Muscle layer of colon (tissue), 2 donors: Measurements from ENCODE around the gene ACSF2.
"Not testable (repeated sequence)": the region's sequence is repeated elsewhere in the genome, so short reads cannot be mapped to it uniquely, and the experiment has no call there.

Experiments
- H3K27ac ChIP-seq: one replicate; pipeline ENCODE4 v1.7.0; 2013; ENCODE audit warnings: low read depth, mild to moderate bottlenecking, low read length, moderate library complexity
- H3K27me3 ChIP-seq, 2 donors: one replicate each; pipeline ENCODE4 v1.7.0; 2013; ENCODE audit warnings: low read length in 2 of 2, mild to moderate bottlenecking in 2 of 2; ENCODE audit not compliant: insufficient read depth in 2 of 2, control insufficient read depth in 1 of 2
- H3K36me3 ChIP-seq: one replicate; pipeline ENCODE4 v1.7.0; 2013; ENCODE audit warnings: mild to moderate bottlenecking, low read length; ENCODE audit not compliant: insufficient read depth
- H3K4me1 ChIP-seq: one replicate; pipeline ENCODE4 v1.7.0; 2013; ENCODE audit warnings: mild to moderate bottlenecking, low read length; ENCODE audit not compliant: insufficient read depth
- H3K4me3 ChIP-seq, 2 donors: one replicate each; pipeline ENCODE4 v1.7.0; 2013; ENCODE audit warnings: low read length in 2 of 2, low read depth in 1 of 2, mild to moderate bottlenecking in 1 of 2, moderate library complexity in 1 of 2
- H3K9ac ChIP-seq: one replicate; pipeline ENCODE4 v1.7.0; 2013; ENCODE audit warnings: low read length
- H3K9me3 ChIP-seq: one replicate; pipeline ENCODE4 v1.7.0; 2013; ENCODE audit warnings: mild to moderate bottlenecking, low read length
- donor health status: abdominal sarcoma.
- donor health status: Adenocarcinoma of cecum.

Gene ACSF2

GRCh38 chr17:50468304-50469207 lies 42.5 kb downstream of the ACSF2 start, which contains the start of gene CHAD:
TSS of gene CHAD (minus strand) at chr17:50468880. CDS start at chr17:50468813, 67 bp downstream.
- Histone ChIP-seq H3K9me3 (no peaks in the 10 kb centered on the region), H3K4me3 (peak within 1 kb of the TSS in 1 of 2 donors; percentile 7), H3K27ac (no peak within 1 kb of the TSS), H3K27me3 (peaks cover 11 to 17% of the 10 kb centered on the region in 2 donors), H3K4me1 (peaks cover 9% of the 10 kb centered on the region), H3K36me3 (no peaks in the 10 kb centered on the region), H3K9ac (no peak within 1 kb of the TSS)

DNA sequence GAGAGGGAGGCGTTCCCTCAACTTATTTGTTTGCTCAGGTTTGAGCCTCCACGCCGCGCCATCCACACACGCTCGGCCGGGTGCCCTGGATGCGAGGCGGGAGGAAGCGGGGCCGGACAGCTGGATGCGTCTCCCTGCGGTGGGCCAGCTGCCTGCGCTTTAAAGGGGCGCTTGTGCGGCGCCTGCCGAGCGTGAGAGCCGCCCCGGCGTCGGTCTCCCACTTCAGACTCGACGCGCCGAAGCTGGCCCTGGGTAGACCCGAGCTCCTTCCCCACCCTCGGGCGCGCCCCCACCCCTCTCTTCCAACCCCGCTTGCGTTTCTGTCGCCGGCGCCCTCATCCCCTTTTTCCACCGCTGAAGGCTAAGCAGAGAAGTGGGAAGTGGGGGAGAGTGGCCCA lies 43.2 kb downstream of the ACSF2 start:
- H3K27me3 ChIP-seq = peaks cover 11 to 17% of the 10 kb centered on the region in 2 donors
- no peak overlapping the region for H3K4me3 ChIP-seq
- peaks cover 9% of the 10 kb centered on the region for H3K4me1 ChIP-seq
- H3K36me3 ChIP-seq = no peaks in the 10 kb centered on the region
- no peak overlapping the region for H3K27ac ChIP-seq
- H3K9me3 ChIP-seq = no peaks in the 10 kb centered on the region
- H3K9ac ChIP-seq = no peak overlapping the region

GRCh38 chr17:50469671-50470305 lies 43.8 kb downstream of the ACSF2 start:
- H3K9ac ChIP-seq = no peak overlapping the region
- H3K27ac ChIP-seq = no peak overlapping the region
- peaks cover 11 to 17% of the 10 kb centered on the region in 2 donors for H3K27me3 ChIP-seq
- no peaks in the 10 kb centered on the region for H3K9me3 ChIP-seq
- H3K4me3 ChIP-seq = no peak overlapping the region
- H3K36me3 ChIP-seq = no peaks in the 10 kb centered on the region
- H3K4me1 ChIP-seq = peaks cover 9% of the 10 kb centered on the region

GRCh38 chr17:50470426-50470825 lies 44.4 kb downstream of the ACSF2 start:
- Histone ChIP-seq H3K27me3 (peaks cover 11 to 17% of the 10 kb centered on the region in 2 donors), H3K27ac (no peak overlapping the region), H3K4me3 (no peak overlapping the region), H3K4me1 (peaks cover 9% of the 10 kb centered on the region), H3K36me3 (no peaks in the 10 kb centered on the region), H3K9ac (no peak overlapping the region), H3K9me3 (no peaks in the 10 kb centered on the region)

DNA sequence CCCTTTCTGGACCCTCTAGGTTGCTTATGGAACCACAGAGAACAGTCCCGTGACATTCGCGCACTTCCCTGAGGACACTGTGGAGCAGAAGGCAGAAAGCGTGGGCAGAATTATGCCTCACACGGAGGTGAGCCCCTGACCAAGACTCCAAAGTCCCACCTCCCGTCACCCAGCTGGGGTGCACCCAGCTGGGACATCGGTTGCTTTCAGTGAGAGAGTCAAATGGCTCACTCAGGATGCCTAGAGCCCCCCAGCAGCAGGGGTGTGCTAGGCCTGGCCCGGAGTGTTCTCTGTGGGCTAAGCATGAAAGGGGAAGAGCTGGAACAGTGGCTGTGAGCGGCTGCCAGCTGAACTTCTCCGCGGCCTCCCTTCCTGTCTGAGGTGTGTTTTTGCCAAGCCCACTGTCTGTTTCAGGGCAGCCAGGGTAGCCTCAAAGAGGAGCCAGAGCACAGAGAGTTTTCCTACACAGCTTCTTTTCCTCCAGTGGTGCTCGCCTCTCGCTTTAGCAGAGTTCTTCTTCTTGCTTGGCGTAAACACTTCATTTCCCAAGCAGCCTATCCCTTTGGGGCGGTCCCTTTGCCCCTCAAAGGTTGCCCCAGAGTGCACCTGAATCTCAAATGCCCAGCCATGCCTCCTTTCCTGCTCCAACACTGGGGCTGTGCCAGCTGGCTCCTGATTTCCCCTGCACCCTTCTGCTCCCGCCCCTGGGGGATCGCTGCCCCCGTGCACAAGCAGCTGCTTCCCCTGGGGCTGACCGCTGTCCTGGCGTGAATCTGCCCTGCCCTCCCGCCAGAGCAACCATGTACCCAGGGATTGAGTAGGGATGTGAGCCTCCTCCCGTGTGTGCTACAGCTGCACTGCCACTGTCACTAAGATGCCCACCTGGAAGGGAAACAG lies 45.2 kb downstream of the ACSF2 start:
- no peaks in the 10 kb centered on the region for H3K36me3 ChIP-seq
- peaks cover 11 to 17% of the 10 kb centered on the region in 2 donors for H3K27me3 ChIP-seq
- no peak overlapping the region for H3K9ac ChIP-seq
- no peak overlapping the region for H3K27ac ChIP-seq
- H3K4me1 ChIP-seq = peaks cover 9% of the 10 kb centered on the region
- H3K4me3 ChIP-seq = no peak overlapping the region
- H3K9me3 ChIP-seq = no peaks in the 10 kb centered on the region

DNA sequence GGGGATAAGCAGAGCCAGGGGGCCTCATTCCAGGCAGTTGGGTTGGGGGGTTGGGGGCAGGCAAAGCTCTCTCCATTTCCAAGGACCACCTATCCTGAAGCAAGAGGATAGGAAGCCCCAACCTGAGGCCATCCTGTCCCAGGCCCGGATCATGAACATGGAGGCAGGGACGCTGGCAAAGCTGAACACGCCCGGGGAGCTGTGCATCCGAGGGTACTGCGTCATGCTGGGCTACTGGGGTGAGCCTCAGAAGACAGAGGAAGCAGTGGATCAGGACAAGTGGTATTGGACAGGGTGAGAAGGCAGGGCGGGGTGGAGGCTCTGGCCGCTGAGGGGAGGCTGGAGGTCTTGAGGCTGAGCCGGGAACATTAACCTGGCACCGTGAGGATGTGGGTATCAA lies 46.3 kb downstream of the ACSF2 start:
- no peak overlapping the region for H3K9ac ChIP-seq
- peaks cover 11 to 17% of the 10 kb centered on the region in 2 donors for H3K27me3 ChIP-seq
- H3K4me3 ChIP-seq = no peak overlapping the region
- H3K9me3 ChIP-seq = no peaks in the 10 kb centered on the region
- no peak overlapping the region for H3K27ac ChIP-seq
- no peaks in the 10 kb centered on the region for H3K36me3 ChIP-seq
- H3K4me1 ChIP-seq = peaks cover 9% of the 10 kb centered on the region

DNA sequence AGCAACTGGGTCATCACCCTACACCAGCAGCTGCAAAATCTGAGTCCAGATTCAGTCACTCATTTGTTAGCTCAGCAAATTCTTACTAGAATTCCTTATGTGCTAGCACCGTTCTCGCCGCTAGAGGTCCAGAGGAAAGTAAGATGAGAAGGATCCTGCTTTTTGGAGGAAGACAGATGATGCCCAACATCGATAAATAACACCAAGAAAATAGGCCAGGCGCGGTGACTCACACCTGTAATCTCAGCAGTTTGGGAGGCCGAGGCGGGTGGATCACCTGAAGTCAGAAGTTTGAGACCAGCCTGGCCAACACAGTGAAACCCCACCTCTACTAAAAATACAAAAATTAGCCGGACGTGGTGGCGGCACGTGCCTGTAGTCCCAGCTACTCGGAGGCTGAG lies 46.7 kb downstream of the ACSF2 start:
- not testable (repeated sequence) for H3K27ac ChIP-seq
- H3K27me3 ChIP-seq = peaks cover 8 to 12% of the 10 kb centered on the region in 2 donors

GRCh38 chr17:50473901-50474300 lies 47.9 kb downstream of the ACSF2 start:
- peaks cover 0 to under 1% of the 10 kb centered on the region in 2 donors for H3K27me3 ChIP-seq
- H3K4me3 ChIP-seq = no peak overlapping the region
- H3K9me3 ChIP-seq = no peaks in the 10 kb centered on the region
- H3K36me3 ChIP-seq = no peaks in the 10 kb centered on the region
- no peak overlapping the region for H3K9ac ChIP-seq
- no peak overlapping the region for H3K27ac ChIP-seq
- peaks cover 12% of the 10 kb centered on the region for H3K4me1 ChIP-seq

More for the DNA sequence above, 46.7 kb downstream of the ACSF2 start:
- not testable (repeated sequence) for H3K4me1 ChIP-seq, H3K36me3 ChIP-seq, H3K4me3 ChIP-seq, H3K9me3 ChIP-seq, H3K9ac ChIP-seq

GRCh38 chr17:50474523-50474922 lies 48.5 kb downstream of the ACSF2 start:
- peaks cover 7% of the 10 kb centered on the region for H3K4me1 ChIP-seq
- H3K27me3 ChIP-seq = no peaks in the 10 kb centered on the region
- no peaks in the 10 kb centered on the region for H3K9me3 ChIP-seq
- H3K9ac ChIP-seq = no peak overlapping the region
- H3K27ac ChIP-seq = no peak overlapping the region
- H3K4me3 ChIP-seq = no peak overlapping the region
- H3K36me3 ChIP-seq = no peaks in the 10 kb centered on the region

- no peaks in the 10 kb centered on the region for H3K36me3 ChIP-seq
- H3K9me3 ChIP-seq = no peaks in the 10 kb centered on the region
- H3K27ac ChIP-seq = no peak overlapping the region
- no peak overlapping the region for H3K9ac ChIP-seq
- H3K4me3 ChIP-seq = no peak overlapping the region
- H3K27me3 ChIP-seq = no peaks in the 10 kb centered on the region
- peaks cover 14% of the 10 kb centered on the region for H3K4me1 ChIP-seq
Observed at GRCh38 chr17:50475362-50475761, 49.3 kb downstream of the ACSF2 start.
